ENCODE results near the gene DYNC2I2.

GRCh38 chr9:128627906-128628305 is 28.7 kb downstream of the DYNC2I2 start:
- TF ChIP-seq CTCF (IDR thresholded peaks at IDR 0.05; ENCODE audit: insufficient read depth, low read length, poor library complexity, severe bottlenecking) = no peak
- no peak for TF ChIP-seq EZH2phosphoT487 (conservative IDR thresholded peaks at IDR 0.05; ENCODE audit: low read length)
